Measurements from ENCODE around the gene PCMT1. TPM values are rescaled to one million over a fixed set of nuclear protein-coding genes. Genes with fewer than 3 reads are reported as not detected.

PCMT1 gene
- total and polyA plus RNA-seq, 2 of the 4 experiments (the other 2 are of a cell fraction): 101 to 109 TPM

DNA sequence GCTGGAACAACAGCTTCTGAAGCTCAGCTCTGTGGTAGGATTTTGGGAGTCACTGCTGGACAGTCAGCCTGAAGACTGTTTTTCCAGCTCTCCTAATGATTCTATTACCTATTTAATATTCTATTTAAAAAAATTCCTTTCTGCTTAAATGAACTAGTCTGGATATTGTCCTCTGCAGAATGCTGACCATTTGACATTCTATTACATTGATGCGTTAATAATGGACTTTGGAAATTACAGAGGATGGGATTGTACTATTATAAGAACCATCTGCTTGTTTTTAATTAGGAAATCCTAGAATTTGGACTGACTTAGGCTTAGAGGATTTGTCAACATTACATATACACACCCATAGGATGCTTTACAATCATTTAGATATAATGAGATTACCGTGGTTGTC is 94.9 kb downstream of the PCMT1 start:
- Histone ChIP-seq H2AK9ac (replicated peaks; ENCODE audit: low read depth, low read length, poor library complexity) (no peak overlapping the region), H3K4ac (ENCODE audit: low read depth, low read length) (peak overlapping the region; percentile 93)
- intact Hi-C loops (cut with micrococcal nuclease): no loop called here

More for the DNA sequence above, 94.9 kb downstream of the PCMT1 start:
- Histone ChIP-seq H3K79me1 (ENCODE audit: low read depth in 1 of 2, low read length in 2 of 2) (peaks cover 23 to 62% of the 10 kb centered on the region in 2 experiments), H4K91ac (ENCODE audit: insufficient read depth, low read depth, low read length) (peak overlapping the region; percentile 84; the same call in 1 of the 2 replicates), H3K4me2 (ENCODE audit: low read depth, low read length) (0 out of 2 replicates have a peak overlapping the region, but pooled peaks have one; percentile 19), H4K8ac (ENCODE audit: low read depth in 2 of 2, low read length in 2 of 2) (peak overlapping the region in 1 of 2 experiments; percentile 64; a peak in 2 of 4 replicates), H3K18ac (ENCODE audit: low read depth, low read length) (peak overlapping the region; percentile 92), H3K9me3 (ENCODE audit: control insufficient read depth, insufficient read depth, low read length) (no peaks in the 10 kb centered on the region), H3K9ac (ENCODE audit: low read depth, low read length) (peak overlapping the region; percentile 42; the same call in 1 of the 2 replicates), H2BK120ac (ENCODE audit: low read depth, low read length) (peak overlapping the region; percentile 91), H4K5ac (ENCODE audit: low read depth, low read length) (peak overlapping the region; percentile 86), H3K27me3 (ENCODE audit: control insufficient read depth, insufficient read depth, low read length) (no peaks in the 10 kb centered on the region), H2BK20ac (ENCODE audit: low read depth, low read length) (peak overlapping the region; percentile 23; the same call in 1 of the 2 replicates), H2BK15ac (ENCODE audit: low read depth, low read length) (peak overlapping the region; percentile 93; the same call in 2 of the 3 replicates), H3K4me1 (ENCODE audit: control insufficient read depth, insufficient read depth, low read length) (peaks cover 34% of the 10 kb centered on the region), H2BK5ac (ENCODE audit: low read depth, low read length, poor library complexity, severe bottlenecking) (peak overlapping the region; percentile 46), H3K23ac (ENCODE audit: low read depth, low read length) (no peak overlapping the region; the same call in 1 of the 2 replicates), H3K27ac (ENCODE audit: insufficient read depth, low read length) (peak overlapping the region; percentile 82), H2AFZ (replicated peaks; ENCODE audit: low read length, poor library complexity) (no peak overlapping the region), H3K56ac (ENCODE audit: extremely low read depth, insufficient read depth, low read length) (0 out of 2 replicates have a peak overlapping the region, but pooled peaks have one; percentile 33), H3K36me3 (ENCODE audit: control insufficient read depth, insufficient read depth, low read length) (peaks cover 9% of the 10 kb centered on the region; the same call in 1 of the 2 replicates), H3K14ac (replicated peaks; ENCODE audit: low read depth, low read length) (peak overlapping the region; percentile 58), H2AK5ac (ENCODE audit: low read depth, low read length) (peak overlapping the region; percentile 68), H4K20me1 (ENCODE audit: insufficient read depth, low read length) (peaks cover 15% of the 10 kb centered on the region), H3K4me3 (ENCODE audit: insufficient read depth, low read depth, low read length) (no peak overlapping the region), H3K9me1 (ENCODE audit: insufficient read depth, low read length) (peaks cover 31% of the 10 kb centered on the region)
- dilution Hi-C loops (cut with HindIII; ENCODE audit: low sequenced_read_pairs, unreplicated experiment): no loop called here
- ChIA-PET POLR2A (ENCODE audit: unreplicated experiment) (no interaction called here), CTCF (interaction anchor here (0.6 kb wide), 1 partner anchor 18 kb away, joined by 3 read pairs; no protein-coding TSS in a partner anchor)
- no peak for DNase-seq
- TF ChIP-seq MAZ (IDR thresholded peaks at IDR 0.05; ENCODE audit: borderline replicate concordance, low read depth, low read length) (no peak), NFE2L2 (IDR thresholded peaks at IDR 0.05; ENCODE audit: low read depth, low read length) (no peak), RFX5 (IDR thresholded peaks at IDR 0.05; ENCODE audit: low read depth, low read length) (no peak), MAFK (IDR thresholded peaks at IDR 0.05; ENCODE audit: low read depth, low read length) (no peak), FOS (IDR thresholded peaks at IDR 0.05; ENCODE audit: low read depth, low read length) (no peak), USF2 (IDR thresholded peaks at IDR 0.05; ENCODE audit: low read depth, low read length) (no peak), BHLHE40 (IDR thresholded peaks at IDR 0.05; ENCODE audit: low read depth, low read length) (no peak), ELK1 (IDR thresholded peaks at IDR 0.05; ENCODE audit: borderline replicate concordance, low read depth, low read length) (no peak), SMC3 (IDR thresholded peaks at IDR 0.05; ENCODE audit: low read depth, low read length) (no peak), POLR2A (IDR thresholded peaks at IDR 0.05; ENCODE audit: low read depth, low read length) (no peak), CEBPB (IDR thresholded peaks at IDR 0.05; ENCODE audit: low read depth, low read length) (no peak), RCOR1 (IDR thresholded peaks at IDR 0.05; ENCODE audit: insufficient replicate concordance, low read length) (no peak), CTCF (conservative IDR thresholded peaks at IDR 0.05; ENCODE audit: low read depth, low read length) (no peak), MXI1 (IDR thresholded peaks at IDR 0.05; ENCODE audit: borderline replicate concordance, low read depth, low read length) (no peak), RAD21 (IDR thresholded peaks at IDR 0.05; ENCODE audit: low read length) (no peak), CHD1 (IDR thresholded peaks at IDR 0.05; ENCODE audit: low read depth, low read length) (no peak)
- BruUV-seq (replicated peaks): no TSS peak
- no CpG with 5 or more reads among the region's 2 CpGs for WGBS, 2 experiments (ENCODE audit: extremely low coverage in 2 of 2, insufficient read length in 1 of 2)
- no peak for ATAC-seq (ENCODE audit: low read depth)
- in situ Hi-C loops (cut with MboI; ENCODE audit: low sequenced_read_pairs): loop anchor here (25.0 kb wide), 1 partner anchor 1218 kb away; no protein-coding TSS in a partner anchor
